Liver (tissue), 9 donors: ENCODE data around the gene IRF9. TPM values are rescaled to one million over a fixed set of nuclear protein-coding genes. Genes with fewer than 3 reads are reported as not detected.
"Not testable (repeated sequence)": the region's sequence is repeated elsewhere in the genome, so short reads cannot be mapped to it uniquely, and the experiment has no call there.

Experiments
- DNase-seq: peaks from one replicate; pipeline ENCODE4 v3.0.0-alpha.2; 2017; ENCODE audit warnings: low spot score
- H3K27ac ChIP-seq, 2 donors: one replicate each; pipeline ENCODE4 v1.7.0; 2013; ENCODE audit warnings: inconsistent platforms in 2 of 2, low read length in 2 of 2, control low read depth in 1 of 2, low read depth in 1 of 2, mild to moderate bottlenecking in 1 of 2
- H3K27me3 ChIP-seq, 4 donors: one replicate each; pipeline versions ENCODE4 v1.6.1 to v1.7.0; 2013; ENCODE audit warnings: low read length in 3 of 4, inconsistent platforms in 1 of 4, mild to moderate bottlenecking in 1 of 4, moderate library complexity in 1 of 4; ENCODE audit not compliant: control insufficient read depth in 4 of 4, insufficient read depth in 4 of 4
- H3K36me3 ChIP-seq, 4 donors: one replicate each; pipeline versions ENCODE4 v1.6.1 to v1.7.0; 2013; ENCODE audit warnings: low read length in 3 of 4, mild to moderate bottlenecking in 3 of 4, low read depth in 1 of 4, moderate library complexity in 1 of 4; ENCODE audit not compliant: control insufficient read depth in 4 of 4, insufficient read depth in 3 of 4
- H3K4me1 ChIP-seq, 4 donors: one replicate each; pipeline versions ENCODE4 v1.6.1 to v1.7.0; 2013; ENCODE audit warnings: low read length in 3 of 4, mild to moderate bottlenecking in 3 of 4, moderate library complexity in 1 of 4; ENCODE audit not compliant: control insufficient read depth in 4 of 4, insufficient read depth in 4 of 4
- H3K4me3 ChIP-seq, 3 donors: one replicate each; pipeline versions ENCODE4 v1.6.1 to v1.7.0; 2013; ENCODE audit warnings: low read length in 3 of 3, control low read depth in 1 of 3, low read depth in 1 of 3, mild to moderate bottlenecking in 1 of 3
- H3K9ac ChIP-seq, 2 donors: one replicate each; pipeline ENCODE4 v1.7.0; 2013; ENCODE audit warnings: low read length in 2 of 2, mild to moderate bottlenecking in 2 of 2, moderate library complexity in 2 of 2, control low read depth in 1 of 2, low read depth in 1 of 2
- H3K9me3 ChIP-seq, 4 donors: one replicate each; pipeline versions ENCODE4 v1.6.1 to v1.7.0; 2013; ENCODE audit warnings: low read length in 3 of 4; ENCODE audit not compliant: control insufficient read depth in 4 of 4
- HNF4A ChIP-seq, 2 donors: conservative IDR thresholded peaks; 2 replicates each; pipeline ENCODE4 v1.6.1; 2016; ENCODE audit warnings: antibody characterized with exemption in 2 of 2, mild to moderate bottlenecking in 2 of 2
- JUND ChIP-seq, 2 donors: IDR thresholded peaks; 2 replicates each; pipeline ENCODE4 v1.6.1; 2016; ENCODE audit warnings: antibody characterized with exemption in 2 of 2
- RXRA ChIP-seq, 2 donors: IDR thresholded peaks; 2 replicates each; pipeline ENCODE4 v1.6.1; 2017 to 2018; ENCODE audit warnings: antibody characterized with exemption in 2 of 2, mild to moderate bottlenecking in 1 of 2
- TAF1 ChIP-seq: conservative IDR thresholded peaks from 2 replicates; pipeline ENCODE4 v1.6.1; 2016; ENCODE audit warnings: antibody characterized with exemption, mild to moderate bottlenecking
- WGBS: extraction: QIAGEN DNeasy Blood & Tissue Kit; methylation state at CpG from one replicate; pipeline ENCODE4 v1.1.7; 2013; 5-methylcytosine and 5-hydroxymethylcytosine counted together
- polyA plus RNA-seq, 2 donors: library from polyadenylated mRNA; stranded (reverse) in 1 of 2; unstranded in 1 of 2; fragments of 200-250 nt in 1 of 2; fragments of >200 nt in 1 of 2; fragmentation: Nextera tagmentation in 1 of 2; extraction: Ambion mirVana in 1 of 2; gene quantifications; one replicate each; pipeline versions ENCODE4 v1.2.1 to v1.2.3, GENCODE V29; 2013 to 2015
- total RNA-seq, 2 donors: library from RNA; depleted of rRNA; stranded (reverse); fragments of >200 nt; gene quantifications; one replicate each; pipeline ENCODE4 v1.2.3, GENCODE V29; 2014
- TF ChIP-seq, protein P1 (sequence below): IDR thresholded peaks from 2 replicates; pipeline ENCODE4 v1.6.1; 2016; ENCODE audit warnings: antibody characterized with exemption, mild to moderate bottlenecking
- TF ChIP-seq, protein P2 (sequence below): fragments of 150-350 bp; IDR thresholded peaks from 2 replicates; pipeline ENCODE4 v1.5.1; 2017; ENCODE audit warnings: improper control_type of control experiment, low read depth, low read length; ENCODE audit not compliant: missing input control
- donor health status: healthy.
- donor health status: healthy.
- donor health status: healthy.
- donor health status: healthy.
- donor health status: healthy.

The IRF9 gene
- total and polyA plus RNA-seq, 4 donors, result 37.9 to 60.9 (median 51.0) TPM

DNA sequence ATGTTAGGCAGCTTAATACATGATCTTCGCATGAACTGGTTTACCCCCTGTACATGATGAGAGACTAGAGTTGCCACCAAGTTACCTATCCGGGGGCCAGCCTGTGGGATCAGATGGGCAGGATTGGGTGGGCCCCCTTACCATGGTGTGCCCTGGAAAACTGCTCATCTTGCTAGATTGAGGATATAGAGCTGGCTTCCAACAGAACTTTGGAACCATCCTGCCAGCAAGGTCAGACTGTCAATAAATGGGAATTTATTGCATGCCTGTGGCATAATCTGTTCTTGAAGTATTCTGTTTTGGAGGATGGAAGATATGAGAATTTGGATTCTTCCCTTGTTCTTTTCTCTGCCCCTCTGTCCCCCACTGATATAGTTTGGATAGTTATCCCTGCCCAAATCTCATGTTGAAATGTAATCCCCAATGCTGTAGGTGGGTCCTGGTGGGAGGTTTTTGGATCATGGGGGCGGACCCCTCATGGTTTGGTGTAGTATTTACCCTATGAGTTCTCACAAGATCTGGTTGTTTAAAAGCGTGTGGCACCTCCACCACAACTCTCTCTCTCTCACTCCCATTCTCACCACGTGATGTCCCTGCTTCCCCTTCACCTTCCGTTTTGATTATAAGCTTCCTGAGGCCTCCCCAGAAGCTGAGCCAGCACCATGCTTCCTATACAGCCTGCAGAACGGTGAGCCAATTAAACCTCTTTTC, 37.9 kb downstream of the IRF9 start:
- Histone ChIP-seq H3K4me1 (peaks cover 0 to 29% (median 23%) of the 10 kb centered on the region in 4 donors), H3K9me3 (no peaks in the 10 kb centered on the region), H3K36me3 (peaks cover 0 to 4% (median 3%) of the 10 kb centered on the region in 4 donors), H3K4me3 (no peak overlapping the region), H3K27ac (no peak overlapping the region), H3K27me3 (no peaks in the 10 kb centered on the region), H3K9ac (no peak overlapping the region)
- WGBS, result 80% methylated on average over 7 of the region's 7 CpGs
- DNase-seq, result no peak
- TF ChIP-seq, protein P1, sequence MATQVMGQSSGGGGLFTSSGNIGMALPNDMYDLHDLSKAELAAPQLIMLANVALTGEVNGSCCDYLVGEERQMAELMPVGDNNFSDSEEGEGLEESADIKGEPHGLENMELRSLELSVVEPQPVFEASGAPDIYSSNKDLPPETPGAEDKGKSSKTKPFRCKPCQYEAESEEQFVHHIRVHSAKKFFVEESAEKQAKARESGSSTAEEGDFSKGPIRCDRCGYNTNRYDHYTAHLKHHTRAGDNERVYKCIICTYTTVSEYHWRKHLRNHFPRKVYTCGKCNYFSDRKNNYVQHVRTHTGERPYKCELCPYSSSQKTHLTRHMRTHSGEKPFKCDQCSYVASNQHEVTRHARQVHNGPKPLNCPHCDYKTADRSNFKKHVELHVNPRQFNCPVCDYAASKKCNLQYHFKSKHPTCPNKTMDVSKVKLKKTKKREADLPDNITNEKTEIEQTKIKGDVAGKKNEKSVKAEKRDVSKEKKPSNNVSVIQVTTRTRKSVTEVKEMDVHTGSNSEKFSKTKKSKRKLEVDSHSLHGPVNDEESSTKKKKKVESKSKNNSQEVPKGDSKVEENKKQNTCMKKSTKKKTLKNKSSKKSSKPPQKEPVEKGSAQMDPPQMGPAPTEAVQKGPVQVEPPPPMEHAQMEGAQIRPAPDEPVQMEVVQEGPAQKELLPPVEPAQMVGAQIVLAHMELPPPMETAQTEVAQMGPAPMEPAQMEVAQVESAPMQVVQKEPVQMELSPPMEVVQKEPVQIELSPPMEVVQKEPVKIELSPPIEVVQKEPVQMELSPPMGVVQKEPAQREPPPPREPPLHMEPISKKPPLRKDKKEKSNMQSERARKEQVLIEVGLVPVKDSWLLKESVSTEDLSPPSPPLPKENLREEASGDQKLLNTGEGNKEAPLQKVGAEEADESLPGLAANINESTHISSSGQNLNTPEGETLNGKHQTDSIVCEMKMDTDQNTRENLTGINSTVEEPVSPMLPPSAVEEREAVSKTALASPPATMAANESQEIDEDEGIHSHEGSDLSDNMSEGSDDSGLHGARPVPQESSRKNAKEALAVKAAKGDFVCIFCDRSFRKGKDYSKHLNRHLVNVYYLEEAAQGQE, result no peak
- peak; percentile 48 to 66 for TF ChIP-seq HNF4A (conservative IDR thresholded peaks at IDR 0.05)

DNA sequence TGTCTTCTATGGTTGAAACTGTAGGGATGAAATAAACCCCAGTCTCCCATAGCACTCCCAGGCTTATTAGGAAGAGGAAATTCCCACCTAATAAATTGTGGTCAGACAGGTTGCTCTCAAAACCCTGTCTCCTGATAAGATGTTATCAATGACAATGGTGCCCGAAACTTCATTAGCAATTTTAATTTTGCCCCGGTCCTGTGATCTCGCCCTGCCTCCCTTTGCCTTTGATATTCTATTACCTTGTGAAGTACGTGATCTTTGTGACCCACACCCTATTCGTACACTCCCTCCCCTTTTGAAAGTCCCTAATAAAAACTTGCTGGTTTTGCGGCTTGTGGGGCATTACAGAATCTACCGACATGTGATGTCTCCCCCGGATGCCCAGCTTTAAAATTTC, 41.5 kb downstream of the IRF9 start:
- H3K9ac ChIP-seq, result not testable (repeated sequence)
- H3K36me3 ChIP-seq, result peaks cover 0 to 16% (median 9%) of the 10 kb centered on the region in 4 donors
- 95% methylated on average over 8 of the region's 8 CpGs for WGBS

DNA sequence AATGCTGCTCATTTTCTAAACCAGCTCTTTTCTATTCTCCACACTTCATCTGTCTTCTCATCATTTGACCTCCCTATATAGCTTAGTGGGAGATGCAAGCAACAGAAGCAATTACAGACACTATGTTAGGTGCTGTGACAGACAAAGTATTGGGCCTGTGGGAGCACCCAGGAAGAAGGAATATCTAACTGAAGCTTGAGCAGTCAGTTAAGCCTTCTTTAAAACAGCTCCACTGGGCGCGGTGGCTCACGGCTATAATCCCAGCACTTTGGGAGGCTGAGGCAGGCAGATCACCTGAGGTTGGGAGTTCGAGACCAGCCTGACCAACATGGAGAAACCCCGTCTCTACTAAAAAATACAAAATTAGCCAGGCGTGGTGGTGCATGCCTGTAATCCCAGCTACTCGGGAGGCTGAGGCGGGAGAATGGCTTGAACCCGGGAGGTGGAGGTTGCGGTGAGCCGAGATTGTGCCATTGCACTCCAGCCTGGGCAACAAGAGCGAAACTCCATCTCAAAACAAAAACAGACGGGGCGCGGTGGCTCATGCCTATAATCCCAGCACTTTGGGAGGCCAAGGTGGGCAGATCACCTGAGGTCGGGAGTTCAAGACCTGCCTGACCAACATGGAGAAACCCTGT, 42.3 kb downstream of the IRF9 start:
- not testable (repeated sequence) for H3K27me3 ChIP-seq, H3K4me3 ChIP-seq, H3K9me3 ChIP-seq, H3K9ac ChIP-seq, H3K27ac ChIP-seq, DNase-seq, H3K4me1 ChIP-seq
- WGBS, result 97% methylated on average over 16 of the region's 16 CpGs
- H3K36me3 ChIP-seq, result peaks cover 0 to 16% (median 12%) of the 10 kb centered on the region in 4 donors

More for the DNA sequence above, 41.5 kb downstream of the IRF9 start:
- DNase-seq, H3K4me3 ChIP-seq, H3K27ac ChIP-seq, H3K4me1 ChIP-seq, H3K27me3 ChIP-seq, H3K9me3 ChIP-seq: not testable (repeated sequence)

DNA sequence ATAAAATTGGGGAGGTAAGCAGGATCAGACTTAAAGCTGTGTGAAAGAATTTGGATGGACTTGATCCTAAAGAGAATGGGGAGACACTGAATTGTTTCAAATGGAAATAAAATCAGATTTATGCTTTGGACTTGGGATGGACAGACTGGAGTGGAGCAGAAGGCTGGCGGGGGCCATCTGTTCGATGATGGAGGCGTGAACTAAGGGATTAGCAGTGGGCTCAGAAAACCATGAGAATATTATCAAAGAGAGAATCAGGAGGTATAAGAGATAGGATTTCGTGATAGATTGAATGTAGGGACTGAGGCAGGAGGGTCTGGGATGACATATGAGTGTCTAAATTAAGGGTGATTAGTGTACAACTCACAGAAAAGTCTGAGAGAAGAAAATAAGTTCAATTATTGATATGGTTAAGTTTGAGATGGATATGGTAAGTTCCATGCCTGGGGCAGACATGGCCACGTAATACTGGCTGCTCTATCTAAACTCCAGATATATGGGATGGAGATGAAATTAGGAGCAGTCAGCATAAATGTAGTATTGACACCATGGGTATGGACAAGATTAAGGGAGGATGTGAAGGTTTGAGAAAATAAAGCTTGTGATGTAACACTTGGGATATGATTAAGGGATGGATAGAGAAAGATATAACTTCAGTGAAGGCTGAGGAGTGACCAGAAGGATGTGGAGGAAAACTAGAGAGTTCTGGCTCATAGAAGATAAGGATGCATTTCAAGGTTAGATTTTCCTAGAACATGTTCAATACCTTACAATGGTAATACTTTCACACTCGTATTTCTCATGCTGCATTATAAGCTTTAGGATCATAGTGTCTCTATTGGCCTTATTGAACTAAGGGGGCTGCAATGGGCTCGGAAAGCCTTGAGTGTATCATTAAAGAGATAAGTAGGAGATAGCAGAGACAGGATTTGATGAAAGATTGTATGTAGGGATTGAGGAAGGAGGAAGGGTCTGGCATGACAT, 43.4 kb downstream of the IRF9 start:
- no peaks in the 10 kb centered on the region for H3K4me1 ChIP-seq
- H3K4me3 ChIP-seq, result no peak overlapping the region
- no peak overlapping the region for H3K27ac ChIP-seq
- H3K9ac ChIP-seq, result no peak overlapping the region
- no peaks in the 10 kb centered on the region for H3K9me3 ChIP-seq
- peaks cover 3 to 20% (median 15%) of the 10 kb centered on the region in 4 donors for H3K36me3 ChIP-seq
- no peak for DNase-seq
- H3K27me3 ChIP-seq, result no peaks in the 10 kb centered on the region
- WGBS, result 95% methylated on average over 7 of the region's 7 CpGs
- TF ChIP-seq JUND (IDR thresholded peaks at IDR 0.05) (no peak), TAF1 (no peak), RXRA (IDR thresholded peaks at IDR 0.05) (no peak), HNF4A (conservative IDR thresholded peaks at IDR 0.05) (no peak)
- TF ChIP-seq, protein P2, sequence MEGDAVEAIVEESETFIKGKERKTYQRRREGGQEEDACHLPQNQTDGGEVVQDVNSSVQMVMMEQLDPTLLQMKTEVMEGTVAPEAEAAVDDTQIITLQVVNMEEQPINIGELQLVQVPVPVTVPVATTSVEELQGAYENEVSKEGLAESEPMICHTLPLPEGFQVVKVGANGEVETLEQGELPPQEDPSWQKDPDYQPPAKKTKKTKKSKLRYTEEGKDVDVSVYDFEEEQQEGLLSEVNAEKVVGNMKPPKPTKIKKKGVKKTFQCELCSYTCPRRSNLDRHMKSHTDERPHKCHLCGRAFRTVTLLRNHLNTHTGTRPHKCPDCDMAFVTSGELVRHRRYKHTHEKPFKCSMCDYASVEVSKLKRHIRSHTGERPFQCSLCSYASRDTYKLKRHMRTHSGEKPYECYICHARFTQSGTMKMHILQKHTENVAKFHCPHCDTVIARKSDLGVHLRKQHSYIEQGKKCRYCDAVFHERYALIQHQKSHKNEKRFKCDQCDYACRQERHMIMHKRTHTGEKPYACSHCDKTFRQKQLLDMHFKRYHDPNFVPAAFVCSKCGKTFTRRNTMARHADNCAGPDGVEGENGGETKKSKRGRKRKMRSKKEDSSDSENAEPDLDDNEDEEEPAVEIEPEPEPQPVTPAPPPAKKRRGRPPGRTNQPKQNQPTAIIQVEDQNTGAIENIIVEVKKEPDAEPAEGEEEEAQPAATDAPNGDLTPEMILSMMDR, result no peak
- TF ChIP-seq, protein P1, result no peak
